Measurements from ENCODE around the gene GBX2.

Gene GBX2

GRCh38 chr2:236162031-236162845, 5.9 kb downstream of the GBX2 start:
- no peak for TF ChIP-seq CTCF (IDR thresholded peaks at IDR 0.05; ENCODE audit: low read depth, low read length, missing control alignments)

GRCh38 chr2:236161531-236161930, 6.7 kb downstream of the GBX2 start:
- no peak for DNase-seq (ENCODE audit: low read depth)
- no peak overlapping the region for H3K4me3 ChIP-seq (ENCODE audit: low read depth, low read length)
- in situ Hi-C loops (cut with HindIII; ENCODE audit: low sequenced_read_pairs): no loop called here
- TF ChIP-seq CTCF (IDR thresholded peaks at IDR 0.05; ENCODE audit: low read depth, low read length, missing control alignments): no peak

More at GRCh38 chr2:236162031-236162845, 5.9 kb downstream of the GBX2 start:
- H3K4me3 ChIP-seq (ENCODE audit: low read depth, low read length): no peak overlapping the region
- in situ Hi-C loops (cut with HindIII; ENCODE audit: low sequenced_read_pairs): no loop called here
- DNase-seq (ENCODE audit: low read depth): no peak

GRCh38 chr2:236161082-236161462, 7.1 kb downstream of the GBX2 start:
- no peak overlapping the region for H3K4me3 ChIP-seq (ENCODE audit: low read depth, low read length)
- in situ Hi-C loops (cut with HindIII; ENCODE audit: low sequenced_read_pairs): no loop called here
- TF ChIP-seq CTCF (IDR thresholded peaks at IDR 0.05; ENCODE audit: low read depth, low read length, missing control alignments): no peak
- no peak for DNase-seq (ENCODE audit: low read depth)

- TF ChIP-seq CTCF (IDR thresholded peaks at IDR 0.05; ENCODE audit: low read depth, low read length, missing control alignments): no peak
- DNase-seq (ENCODE audit: low read depth): no peak
- in situ Hi-C loops (cut with HindIII; ENCODE audit: low sequenced_read_pairs): no loop called here
- H3K4me3 ChIP-seq (ENCODE audit: low read depth, low read length): no peak overlapping the region
Measured at GRCh38 chr2:236160366-236161081, 7.7 kb downstream of the GBX2 start.

GRCh38 chr2:236159778-236160170, 8.4 kb downstream of the GBX2 start:
- no peak overlapping the region for H3K4me3 ChIP-seq (ENCODE audit: low read depth, low read length)
- DNase-seq (ENCODE audit: low read depth): no peak
- no peak for TF ChIP-seq CTCF (IDR thresholded peaks at IDR 0.05; ENCODE audit: low read depth, low read length, missing control alignments)
- in situ Hi-C loops (cut with HindIII; ENCODE audit: low sequenced_read_pairs): no loop called here

GRCh38 chr2:236158969-236159777, 9.0 kb downstream of the GBX2 start:
- in situ Hi-C loops (cut with HindIII; ENCODE audit: low sequenced_read_pairs): no loop called here
- no peak overlapping the region for H3K4me3 ChIP-seq (ENCODE audit: low read depth, low read length)
- no peak for DNase-seq (ENCODE audit: low read depth)
- no peak for TF ChIP-seq CTCF (IDR thresholded peaks at IDR 0.05; ENCODE audit: low read depth, low read length, missing control alignments)
